Gastroesophageal sphincter (tissue), 3 donors: ENCODE results near the gene ARHGEF3.
"Not testable (repeated sequence)": the region's sequence is repeated elsewhere in the genome, so short reads cannot be mapped to it uniquely, and the experiment has no call there.

Source experiments
- CTCF ChIP-seq, 4 experiments: fragments of 200-600 bp in 2 of 4; fragments of 450-650 bp in 2 of 4; sonication (generic) in 1 of 4; IDR thresholded peaks; one replicate each; pipeline ENCODE4 v1.5.1; 2017 to 2019; ENCODE audit warnings: antibody characterized with exemption in 4 of 4, mild to moderate bottlenecking in 2 of 4, moderate library complexity in 2 of 4
- EP300 ChIP-seq: sonication (generic); formaldehyde crosslinking; IDR thresholded peaks from one replicate; pipeline ENCODE4 v1.6.1; 2017; ENCODE audit warnings: antibody characterized with exemption, mild to moderate bottlenecking
- POLR2AphosphoS5 ChIP-seq: sonication (generic); formaldehyde crosslinking; IDR thresholded peaks from one replicate; pipeline ENCODE4 v1.6.1; 2017; ENCODE audit warnings: antibody characterized with exemption

- TF ChIP-seq CTCF (IDR thresholded peaks at IDR 0.05); POLR2AphosphoS5; EP300: not testable (repeated sequence)
These were observed 109.0 kb downstream of the ARHGEF3 start for GRCh38 chr3:56692520-56693433.
